H7 (cell line): ENCODE results near the gene TNXB. TPM values are rescaled to one million over a fixed set of nuclear protein-coding genes. Genes with fewer than 3 reads are reported as not detected.
"Not testable (repeated sequence)": the region's sequence is repeated elsewhere in the genome, so short reads cannot be mapped to it uniquely, and the experiment has no call there.

ENCODE experiments used
- DNase-seq: peaks from one replicate; pipeline ENCODE4 v3.0.0; 2012
- H3K27me3 ChIP-seq: 2 replicates; pipeline ENCODE4 v1.6.0; 2011; ENCODE audit warnings: mild to moderate bottlenecking, low read length; ENCODE audit not compliant: control insufficient read depth, insufficient read depth
- H3K36me3 ChIP-seq: replicated peaks from 2 replicates; pipeline ENCODE4 v1.5.1; 2011; ENCODE audit warnings: low read length; ENCODE audit not compliant: control insufficient read depth, insufficient read depth
- H3K4me3 ChIP-seq: 2 replicates; pipeline ENCODE4 v1.5.1; 2011; ENCODE audit warnings: low read depth, mild to moderate bottlenecking, control low read depth, low read length, moderate library complexity; ENCODE audit not compliant: insufficient read depth
- total RNA-seq: library from RNA; depleted of rRNA; stranded (reverse); fragments of >200 nt; shearing (Covaris generic); gene quantifications from 2 replicates; pipeline ENCODE4 v1.2.3, GENCODE V29; 2014

The TNXB gene
- total RNA-seq, 1 experiment from 2014 or later = 4.4 TPM

- Histone ChIP-seq H3K4me3 (no peak overlapping the region), H3K27me3 (no peaks in the 10 kb centered on the region), H3K36me3 (no peaks in the 10 kb centered on the region)
- peak; percentile 33 for DNase-seq
These were observed 34.1 kb downstream of the TNXB start for GRCh38 chr6:32074996-32075532.

GRCh38 chr6:32073613-32074012 lies 35.5 kb downstream of the TNXB start:
- no peak overlapping the region for H3K4me3 ChIP-seq
- H3K27me3 ChIP-seq = no peaks in the 10 kb centered on the region
- peak; percentile 19 for DNase-seq
- H3K36me3 ChIP-seq = no peaks in the 10 kb centered on the region

GRCh38 chr6:32073101-32073500 lies 36.0 kb downstream of the TNXB start:
- H3K27me3 ChIP-seq = no peaks in the 10 kb centered on the region
- H3K36me3 ChIP-seq = no peaks in the 10 kb centered on the region
- DNase-seq = peak; percentile 74
- H3K4me3 ChIP-seq = no peak overlapping the region

- peak; percentile 47 for DNase-seq
- Histone ChIP-seq H3K4me3 (no peak overlapping the region), H3K27me3 (no peaks in the 10 kb centered on the region), H3K36me3 (no peaks in the 10 kb centered on the region)
These were observed 38.2 kb downstream of the TNXB start for GRCh38 chr6:32070814-32071543.

- no peaks in the 10 kb centered on the region for H3K27me3 ChIP-seq
- H3K4me3 ChIP-seq = no peak overlapping the region
- peak; percentile 55 for DNase-seq
- no peaks in the 10 kb centered on the region for H3K36me3 ChIP-seq
These were observed 39.1 kb downstream of the TNXB start for GRCh38 chr6:32069878-32070515.

GRCh38 chr6:32069460-32069859 lies 39.7 kb downstream of the TNXB start:
- H3K27me3 ChIP-seq = no peaks in the 10 kb centered on the region
- H3K4me3 ChIP-seq = no peak overlapping the region
- no peak for DNase-seq
- no peaks in the 10 kb centered on the region for H3K36me3 ChIP-seq

GRCh38 chr6:32068867-32069266 lies 40.3 kb downstream of the TNXB start:
- no peaks in the 10 kb centered on the region for H3K27me3 ChIP-seq
- H3K4me3 ChIP-seq = no peak overlapping the region
- DNase-seq = no peak
- H3K36me3 ChIP-seq = no peaks in the 10 kb centered on the region

GRCh38 chr6:32068315-32068714 lies 40.8 kb downstream of the TNXB start:
- not testable (repeated sequence) for H3K27me3 ChIP-seq, H3K36me3 ChIP-seq, H3K4me3 ChIP-seq, DNase-seq

- not testable (repeated sequence) for DNase-seq, H3K36me3 ChIP-seq, H3K4me3 ChIP-seq, H3K27me3 ChIP-seq
These were observed 41.6 kb downstream of the TNXB start for GRCh38 chr6:32067521-32067920.

- DNase-seq = no peak
- Histone ChIP-seq H3K36me3 (no peaks in the 10 kb centered on the region), H3K27me3 (no peaks in the 10 kb centered on the region), H3K4me3 (no peak overlapping the region)
These were observed 44.4 kb downstream of the TNXB start for GRCh38 chr6:32064706-32065105.

- no peak for DNase-seq
- Histone ChIP-seq H3K4me3 (no peak overlapping the region), H3K27me3 (no peaks in the 10 kb centered on the region), H3K36me3 (no peaks in the 10 kb centered on the region)
These were observed 48.0 kb downstream of the TNXB start for GRCh38 chr6:32060966-32061655.

- no peak for DNase-seq
- Histone ChIP-seq H3K36me3 (no peaks in the 10 kb centered on the region), H3K4me3 (no peak overlapping the region), H3K27me3 (no peaks in the 10 kb centered on the region)
These were observed 50.6 kb downstream of the TNXB start for GRCh38 chr6:32058511-32058963.

- Histone ChIP-seq H3K4me3 (no peak overlapping the region), H3K27me3 (no peaks in the 10 kb centered on the region), H3K36me3 (no peaks in the 10 kb centered on the region)
- no peak for DNase-seq
These were observed 51.2 kb downstream of the TNXB start for GRCh38 chr6:32057966-32058365.

GRCh38 chr6:32056254-32056653 lies 52.9 kb downstream of the TNXB start:
- Histone ChIP-seq H3K4me3 (no peak overlapping the region), H3K36me3 (no peaks in the 10 kb centered on the region), H3K27me3 (no peaks in the 10 kb centered on the region)
- DNase-seq = no peak

- not testable (repeated sequence) for H3K4me3 ChIP-seq, H3K27me3 ChIP-seq, H3K36me3 ChIP-seq, DNase-seq
These were observed 53.4 kb downstream of the TNXB start for GRCh38 chr6:32055756-32056155.
